ENCODE measurements around the gene FBXO31. TPM values are rescaled to one million over a fixed set of nuclear protein-coding genes. Genes with fewer than 3 reads are reported as not detected.
A peak's percentile ranks its signal among the peaks of the same experiment; 100 is the strongest.

FBXO31 gene
- 10 to 100 TPM; 25.3 to 36.0 TPM for total RNA-seq

- Mint-ChIP-seq H3K36me3 (peaks cover 0 to 7% of the 10 kb centered on the region in 2 donors), H3K9me3 (no peaks in the 10 kb centered on the region)
These were observed at the start of gene FBXO31 for GRCh38 chr16:87383505-87384161. Gene FBXO31, minus strand, starts transcription at chr16:87383776. Its CDS starts 32 bp downstream, at chr16:87383744.

GRCh38 chr16:87432330-87432915 lies 48.8 kb upstream of the FBXO31 start:
- ATAC-seq (no peak), DNase-seq (ENCODE audit: low spot score in 2 of 2) (no peak)
- H3K9me3 Mint-ChIP-seq = no peaks in the 10 kb centered on the region
- no peaks in the 10 kb centered on the region for H3K36me3 Mint-ChIP-seq
- H3K27ac Mint-ChIP-seq = no peak overlapping the region

More at GRCh38 chr16:87383505-87384161, at the start of gene FBXO31:
- H3K27ac Mint-ChIP-seq = peak within 1 kb of the TSS; percentile 100
- ATAC-seq = peak; percentile 63 to 71
- peak; percentile 93 to 94 for DNase-seq (ENCODE audit: low spot score in 2 of 2)

- Mint-ChIP-seq H3K27ac (no peak overlapping the region), H3K9me3 (no peaks in the 10 kb centered on the region), H3K36me3 (no peaks in the 10 kb centered on the region)
- ATAC-seq (no peak), DNase-seq (ENCODE audit: low spot score in 2 of 2) (no peak)
These were observed 48.4 kb upstream of the FBXO31 start for GRCh38 chr16:87431926-87432325.

GRCh38 chr16:87426423-87427215 lies 43.0 kb upstream of the FBXO31 start:
- H3K9me3 Mint-ChIP-seq = no peaks in the 10 kb centered on the region
- H3K36me3 Mint-ChIP-seq = no peaks in the 10 kb centered on the region
- no peak for ATAC-seq
- no peak for DNase-seq (ENCODE audit: low spot score in 2 of 2)
- H3K27ac Mint-ChIP-seq = peak overlapping the region in 1 of 2 donors; percentile 41

- no peaks in the 10 kb centered on the region for H3K36me3 Mint-ChIP-seq
- peak overlapping the region in 1 of 2 donors; percentile 48 for H3K27ac Mint-ChIP-seq
- no peak for ATAC-seq
- peak in 1 of 2 donors; percentile 31 for DNase-seq (ENCODE audit: low spot score in 2 of 2)
- H3K9me3 Mint-ChIP-seq = no peaks in the 10 kb centered on the region
These were observed 42.4 kb upstream of the FBXO31 start for GRCh38 chr16:87425941-87426340.

- ATAC-seq (no peak), DNase-seq (ENCODE audit: low spot score in 2 of 2) (no peak)
- Mint-ChIP-seq H3K9me3 (no peaks in the 10 kb centered on the region), H3K27ac (peak overlapping the region in 1 of 2 donors; percentile 69), H3K36me3 (peaks cover 0 to 4% of the 10 kb centered on the region in 2 donors)
These were observed 40.7 kb upstream of the FBXO31 start for GRCh38 chr16:87424266-87424665.

- DNase-seq (ENCODE audit: low spot score in 2 of 2) (no peak), ATAC-seq (no peak)
- Mint-ChIP-seq H3K27ac (no peak overlapping the region), H3K36me3 (peaks cover 0 to 4% of the 10 kb centered on the region in 2 donors), H3K9me3 (no peaks in the 10 kb centered on the region)
These were observed 39.9 kb upstream of the FBXO31 start for GRCh38 chr16:87423429-87423828.

- H3K36me3 Mint-ChIP-seq = peaks cover 0 to 4% of the 10 kb centered on the region in 2 donors
- ATAC-seq = no peak
- no peak for DNase-seq (ENCODE audit: low spot score in 2 of 2)
- no peaks in the 10 kb centered on the region for H3K9me3 Mint-ChIP-seq
- no peak overlapping the region for H3K27ac Mint-ChIP-seq
These were observed 38.5 kb upstream of the FBXO31 start for GRCh38 chr16:87422106-87422505.

GRCh38 chr16:87421003-87421912 lies 37.7 kb upstream of the FBXO31 start:
- DNase-seq (ENCODE audit: low spot score in 2 of 2) (no peak), ATAC-seq (no peak)
- Mint-ChIP-seq H3K36me3 (peaks cover 0 to 4% of the 10 kb centered on the region in 2 donors), H3K9me3 (no peaks in the 10 kb centered on the region), H3K27ac (peak overlapping the region in 1 of 2 donors; percentile 41)

GRCh38 chr16:87420026-87421002 lies 36.7 kb upstream of the FBXO31 start:
- no peaks in the 10 kb centered on the region for H3K9me3 Mint-ChIP-seq
- DNase-seq (ENCODE audit: low spot score in 2 of 2) (no peak), ATAC-seq (no peak)
- H3K27ac Mint-ChIP-seq = peak overlapping the region in 1 of 2 donors; percentile 11
- H3K36me3 Mint-ChIP-seq = peaks cover 0 to 4% of the 10 kb centered on the region in 2 donors

GRCh38 chr16:87418644-87419043 lies 35.1 kb upstream of the FBXO31 start:
- H3K9me3 Mint-ChIP-seq = no peaks in the 10 kb centered on the region
- ATAC-seq (no peak), DNase-seq (ENCODE audit: low spot score in 2 of 2) (no peak)
- no peak overlapping the region for H3K27ac Mint-ChIP-seq
- peaks cover 0 to 4% of the 10 kb centered on the region in 2 donors for H3K36me3 Mint-ChIP-seq

GRCh38 chr16:87418216-87418615 lies 34.6 kb upstream of the FBXO31 start:
- no peak overlapping the region for H3K27ac Mint-ChIP-seq
- DNase-seq (ENCODE audit: low spot score in 2 of 2) = no peak

GRCh38 chr16:87417528-87417910 lies 33.9 kb upstream of the FBXO31 start:
- DNase-seq (ENCODE audit: low spot score in 2 of 2) (no peak), ATAC-seq (peak in 1 of 2 donors; percentile 25)
- Mint-ChIP-seq H3K9me3 (no peaks in the 10 kb centered on the region), H3K36me3 (peaks cover 0 to 4% of the 10 kb centered on the region in 2 donors), H3K27ac (no peak overlapping the region)

More at GRCh38 chr16:87418216-87418615, 34.6 kb upstream of the FBXO31 start:
- H3K36me3 Mint-ChIP-seq = peaks cover 0 to 4% of the 10 kb centered on the region in 2 donors
- H3K9me3 Mint-ChIP-seq = no peaks in the 10 kb centered on the region
- no peak for ATAC-seq

- no peak overlapping the region for H3K27ac Mint-ChIP-seq
- H3K9me3 Mint-ChIP-seq = no peaks in the 10 kb centered on the region
- DNase-seq (ENCODE audit: low spot score in 2 of 2) (no peak), ATAC-seq (no peak)
- H3K36me3 Mint-ChIP-seq = peaks cover 0 to 4% of the 10 kb centered on the region in 2 donors
These were observed 33.4 kb upstream of the FBXO31 start for GRCh38 chr16:87416826-87417527.

GRCh38 chr16:87415441-87415840 lies 31.9 kb upstream of the FBXO31 start:
- H3K36me3 Mint-ChIP-seq = peaks cover 0 to 8% of the 10 kb centered on the region in 2 donors
- ATAC-seq (no peak), DNase-seq (ENCODE audit: low spot score in 2 of 2) (no peak)
- no peaks in the 10 kb centered on the region for H3K9me3 Mint-ChIP-seq
- H3K27ac Mint-ChIP-seq = peak overlapping the region in 1 of 2 donors; percentile 51

Data from activated naive CD4-positive, alpha-beta T cell treated with anti-CD3 and anti-CD28 coated beads, Interleukin-2, amount 50 U/mL, for 72 hours (primary cell).